Smooth muscle cell (in vitro differentiated cells): ENCODE measurements around the gene EXOC3L2. TPM values are rescaled to one million over a fixed set of nuclear protein-coding genes. Genes with fewer than 3 reads are reported as not detected.
"Not testable (repeated sequence)": the region's sequence is repeated elsewhere in the genome, so short reads cannot be mapped to it uniquely, and the experiment has no call there.

Source experiments
- DNase-seq: peaks from one replicate; lab custom pipeline; 2025; ENCODE audit not compliant: unreplicated experiment; lab: John Stamatoyannopoulos, UW
- H2AFZ ChIP-seq: fragments of 200-600 bp; sonication (generic); 2 replicates; pipeline ENCODE4 v1.6.0; 2016; ENCODE audit warnings: antibody characterized with exemption, low read depth, mild to moderate bottlenecking
- H3F3A ChIP-seq: fragments of 200-600 bp; sonication (generic); 2 replicates; pipeline ENCODE4 v1.6.0; 2017; ENCODE audit warnings: antibody characterized with exemption, low read depth
- H3K27ac ChIP-seq: fragments of 200-600 bp; sonication (generic); 2 replicates; pipeline ENCODE4 v1.5.1; 2016; ENCODE audit warnings: low read depth, mild to moderate bottlenecking
- H3K27me3 ChIP-seq: fragments of 200-600 bp; sonication (generic); 2 replicates; pipeline ENCODE4 v1.6.1; 2016; ENCODE audit warnings: low read depth, mild to moderate bottlenecking
- H3K36me3 ChIP-seq: fragments of 200-600 bp; sonication (generic); 2 replicates; pipeline ENCODE4 v1.5.1; 2016; ENCODE audit warnings: low read depth
- H3K4me1 ChIP-seq: fragments of 200-600 bp; sonication (generic); 2 replicates; pipeline ENCODE4 v1.5.1; 2016; ENCODE audit warnings: low read depth
- H3K4me2 ChIP-seq: fragments of 200-600 bp; sonication (generic); 2 replicates; pipeline ENCODE4 v1.6.0; 2016; ENCODE audit warnings: mild to moderate bottlenecking
- H3K4me3 ChIP-seq: fragments of 200-600 bp; sonication (generic); 2 replicates; pipeline ENCODE4 v1.5.1; 2016; ENCODE audit warnings: mild to moderate bottlenecking
- H3K79me2 ChIP-seq: fragments of 200-600 bp; sonication (generic); 2 replicates; pipeline ENCODE4 v1.6.0; 2016; ENCODE audit warnings: low read depth, mild to moderate bottlenecking
- H3K9ac ChIP-seq: fragments of 200-600 bp; sonication (generic); 2 replicates; pipeline ENCODE4 v1.6.0; 2016; ENCODE audit warnings: low read depth
- H3K9me3 ChIP-seq: fragments of 200-600 bp; sonication (generic); replicated peaks from 2 replicates; pipeline ENCODE4 v1.5.1; 2016; ENCODE audit warnings: low read depth
- H4K20me1 ChIP-seq: fragments of 200-600 bp; sonication (generic); 2 replicates; pipeline ENCODE4 v1.6.0; 2016; ENCODE audit warnings: low read depth
- CTCF ChIP-seq: fragments of 200-600 bp; sonication (generic); IDR thresholded peaks from 2 replicates; pipeline ENCODE4 v1.5.1; 2017; ENCODE audit warnings: borderline replicate concordance, mild to moderate bottlenecking, antibody characterized with exemption; ENCODE audit not compliant: insufficient read depth, poor library complexity, severe bottlenecking
- WGBS: methylation state at CpG from one replicate; pipeline ENCODE4 v1.1.7; 2016; ENCODE audit warnings: low lambda C conversion rate; 5-methylcytosine and 5-hydroxymethylcytosine counted together
- polyA plus RNA-seq: library from polyadenylated mRNA; unstranded; fragments of >200 nt; fragmentation: Nextera tagmentation; extraction: Ambion mirVana; gene quantifications from 2 replicates; pipeline ENCODE4 v1.2.1, GENCODE V29; 2016
- total RNA-seq: library from RNA; depleted of rRNA; stranded (reverse); fragments of >200 nt; gene quantifications from 2 replicates; pipeline ENCODE4 v1.2.3, GENCODE V29; 2014

EXOC3L2 gene
- total and polyA plus RNA-seq, 2 experiments from 2014 or later, result 0.76 to 7.5 TPM

- WGBS, result 94% methylated on average over 14 of the region's 14 CpGs
- no peak overlapping the region for H3K4me3 ChIP-seq
- H3F3A ChIP-seq, result peaks cover 9% of the 10 kb centered on the region
- no peak overlapping the region for H3K4me2 ChIP-seq
- no peaks in the 10 kb centered on the region for H3K79me2 ChIP-seq
- H3K27me3 ChIP-seq, result no peaks in the 10 kb centered on the region
- H4K20me1 ChIP-seq, result peaks cover 27% of the 10 kb centered on the region
- no peak for DNase-seq
- H3K9me3 ChIP-seq, result no peaks in the 10 kb centered on the region
- H3K27ac ChIP-seq, result no peak overlapping the region
- H2AFZ ChIP-seq, result no peak overlapping the region
- no peaks in the 10 kb centered on the region for H3K4me1 ChIP-seq
- H3K36me3 ChIP-seq, result peaks cover 3% of the 10 kb centered on the region
- no peak overlapping the region for H3K9ac ChIP-seq
- no peak for TF ChIP-seq CTCF
Measured at GRCh38 chr19:45273521-45273855, 28.3 kb upstream of the EXOC3L2 start.

DNA sequence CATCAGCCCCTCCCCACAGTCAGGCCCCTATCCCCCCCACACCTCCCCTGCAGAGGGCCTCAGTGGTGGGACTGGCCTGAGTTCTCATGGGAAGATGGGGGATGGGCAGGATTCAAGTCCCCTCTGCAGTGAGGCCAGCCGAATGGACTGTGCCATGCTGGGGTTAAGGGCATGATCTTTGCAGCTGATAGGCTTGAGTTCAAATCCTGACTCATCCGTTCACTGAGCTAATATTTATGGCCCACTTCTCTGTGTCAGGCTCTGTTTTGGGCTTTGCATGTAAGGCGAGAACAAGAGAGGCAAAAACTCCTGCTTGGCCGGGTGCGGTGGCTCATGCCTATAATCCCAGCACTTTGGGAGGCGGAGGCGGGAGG lies 26.5 kb upstream of the EXOC3L2 start:
- H3K4me3 ChIP-seq, result no peak overlapping the region
- no peaks in the 10 kb centered on the region for H3K27me3 ChIP-seq
- H3K36me3 ChIP-seq, result peaks cover 3% of the 10 kb centered on the region
- no peaks in the 10 kb centered on the region for H3K9me3 ChIP-seq
- no peaks in the 10 kb centered on the region for H3F3A ChIP-seq
- no peak for DNase-seq
- H3K9ac ChIP-seq, result no peak overlapping the region
- 79% methylated on average over 7 of the region's 7 CpGs for WGBS
- TF ChIP-seq CTCF, result no peak
- H3K4me2 ChIP-seq, result no peak overlapping the region
- no peak overlapping the region for H3K27ac ChIP-seq
- H3K4me1 ChIP-seq, result no peaks in the 10 kb centered on the region
- peaks cover 27% of the 10 kb centered on the region for H4K20me1 ChIP-seq
- no peaks in the 10 kb centered on the region for H3K79me2 ChIP-seq
- no peak overlapping the region for H2AFZ ChIP-seq

- Histone ChIP-seq H3K4me3 (no peak overlapping the region), H4K20me1 (peaks cover 23% of the 10 kb centered on the region), H3K36me3 (peaks cover 3% of the 10 kb centered on the region), H3K4me1 (no peaks in the 10 kb centered on the region), H2AFZ (no peak overlapping the region), H3K27ac (no peak overlapping the region), H3F3A (no peaks in the 10 kb centered on the region), H3K9ac (no peak overlapping the region), H3K4me2 (no peak overlapping the region), H3K9me3 (no peaks in the 10 kb centered on the region), H3K79me2 (no peaks in the 10 kb centered on the region), H3K27me3 (no peaks in the 10 kb centered on the region)
- DNase-seq, result no peak
- 98% methylated on average over 21 of the region's 21 CpGs for WGBS
- TF ChIP-seq CTCF, result no peak
Measured at GRCh38 chr19:45271098-45271734, 26.0 kb upstream of the EXOC3L2 start.

GRCh38 chr19:45269939-45270338 lies 24.7 kb upstream of the EXOC3L2 start:
- H3K9ac ChIP-seq, H3K27ac ChIP-seq, DNase-seq, H2AFZ ChIP-seq, H3F3A ChIP-seq, H3K4me3 ChIP-seq, H3K27me3 ChIP-seq, H3K36me3 ChIP-seq, H3K4me2 ChIP-seq, H3K4me1 ChIP-seq, H3K79me2 ChIP-seq, H3K9me3 ChIP-seq: not testable (repeated sequence)
- H4K20me1 ChIP-seq, result peaks cover 20% of the 10 kb centered on the region
- WGBS, result 93% methylated on average over 13 of the region's 13 CpGs
